Measurements from ENCODE around the gene PEMT.

PEMT gene

GRCh38 chr17:17515934-17516930 lies 75.3 kb downstream of the PEMT start:
- no peak for DNase-seq

- no peak for DNase-seq
These were observed 76.2 kb downstream of the PEMT start for GRCh38 chr17:17514993-17515933.

GRCh38 chr17:17514361-17514992 lies 77.0 kb downstream of the PEMT start:
- DNase-seq = no peak

GRCh38 chr17:17513626-17514025 lies 77.9 kb downstream of the PEMT start:
- DNase-seq = no peak

- DNase-seq = no peak
These were observed 78.6 kb downstream of the PEMT start for GRCh38 chr17:17512866-17513265.

- DNase-seq = no peak
These were observed 79.3 kb downstream of the PEMT start for GRCh38 chr17:17511881-17512858.

GRCh38 chr17:17511293-17511741 lies 80.2 kb downstream of the PEMT start:
- no peak for DNase-seq

- no peak for DNase-seq
These were observed 80.8 kb downstream of the PEMT start for GRCh38 chr17:17510456-17511292.

- DNase-seq = no peak
These were observed 81.7 kb downstream of the PEMT start for GRCh38 chr17:17509601-17510425.

- DNase-seq = no peak
These were observed 82.6 kb downstream of the PEMT start for GRCh38 chr17:17508646-17509591.

GRCh38 chr17:17508019-17508535 lies 83.4 kb downstream of the PEMT start:
- no peak for DNase-seq

GRCh38 chr17:17507465-17508011 lies 84.0 kb downstream of the PEMT start:
- no peak for DNase-seq

- DNase-seq = peak in 31 of 56 donors; percentile 9 to 73 (median 41)
These were observed 84.5 kb downstream of the PEMT start for GRCh38 chr17:17506893-17507464.

- peak in 21 of 56 donors; percentile 21 to 72 (median 34) for DNase-seq
These were observed 85.2 kb downstream of the PEMT start for GRCh38 chr17:17506181-17506741.

GRCh38 chr17:17505610-17506171 lies 85.8 kb downstream of the PEMT start:
- DNase-seq = no peak

Measured in nucleus accumbens (tissue), 56 donors.